Stimulated activated naive CD4-positive, alpha-beta T cell treated with Interleukin-2 at 50 U/mL for 16 hours (primary cell): Measurements from ENCODE around the gene RAB26.

ENCODE experiments used
- DNase-seq: peaks from one replicate; lab custom pipeline; 2025; lab: John Stamatoyannopoulos, UW

Gene RAB26

DNA sequence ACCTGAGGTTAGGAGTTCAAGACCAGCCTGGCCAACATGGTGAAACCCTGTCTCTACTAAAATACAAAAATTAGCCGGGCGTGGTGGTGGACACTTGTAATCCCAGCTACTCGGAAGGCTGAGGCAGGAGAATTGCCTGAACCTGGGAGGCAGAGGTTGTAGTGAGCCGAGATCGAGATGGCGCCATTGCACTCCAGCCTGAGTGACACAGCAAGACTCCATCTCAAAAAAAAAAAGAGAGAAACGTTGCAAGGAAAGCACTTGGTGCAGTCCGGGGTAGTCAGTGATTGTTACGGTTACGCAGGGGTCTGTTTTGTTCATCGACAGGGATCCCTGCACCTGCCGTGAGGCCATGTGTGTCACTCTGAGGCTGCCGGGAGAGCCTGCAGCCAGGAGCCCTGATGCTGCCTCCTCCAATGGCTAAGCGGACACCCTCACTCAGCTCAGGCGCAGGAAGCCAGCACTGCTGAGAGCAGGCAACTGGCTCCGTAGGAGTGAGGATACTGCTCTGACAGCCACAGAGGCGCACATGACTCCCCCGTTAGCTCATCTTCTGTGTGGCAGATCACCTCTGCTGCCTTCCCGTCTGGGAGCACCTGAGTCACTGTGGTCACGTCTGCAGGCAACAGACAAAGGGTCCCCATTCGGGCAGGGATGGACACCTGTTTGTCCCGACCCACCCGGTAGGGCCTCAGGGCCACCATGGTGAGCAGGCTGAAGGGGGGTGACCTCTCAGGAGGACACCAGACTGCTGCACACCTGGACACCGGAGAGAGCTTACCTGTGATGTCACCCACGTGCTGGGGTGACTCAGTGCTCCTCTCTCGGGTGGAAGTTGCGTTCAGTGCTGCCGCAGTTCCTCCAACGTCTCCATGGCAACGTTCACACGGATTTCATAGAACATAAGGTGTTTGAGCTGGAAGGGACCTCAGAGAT, 5.2 kb upstream of the RAB26 start:
- no peak for DNase-seq

- DNase-seq, result no peak
Observed at GRCh38 chr16:2143878-2144485, 4.4 kb upstream of the RAB26 start.

DNA sequence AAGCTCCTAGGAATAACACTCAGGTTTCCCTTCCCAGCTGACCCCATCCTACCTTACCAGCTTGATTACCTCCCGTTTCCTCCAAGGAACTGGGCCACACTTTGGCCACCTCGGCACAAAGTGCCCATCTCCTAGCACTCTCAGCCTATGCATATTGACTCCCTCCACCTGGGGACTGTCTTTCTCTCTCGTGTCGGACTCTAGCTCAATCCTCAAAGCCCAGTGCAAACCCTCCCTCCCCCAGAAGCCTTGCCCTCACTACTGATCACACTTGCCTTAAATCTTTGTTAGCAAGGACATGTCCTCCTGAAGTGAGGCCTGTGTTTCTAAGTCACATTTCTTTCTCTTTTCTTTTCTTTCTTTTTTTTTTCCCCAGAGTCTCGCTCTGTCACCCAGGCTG, 2.6 kb upstream of the RAB26 start:
- no peak for DNase-seq

DNA sequence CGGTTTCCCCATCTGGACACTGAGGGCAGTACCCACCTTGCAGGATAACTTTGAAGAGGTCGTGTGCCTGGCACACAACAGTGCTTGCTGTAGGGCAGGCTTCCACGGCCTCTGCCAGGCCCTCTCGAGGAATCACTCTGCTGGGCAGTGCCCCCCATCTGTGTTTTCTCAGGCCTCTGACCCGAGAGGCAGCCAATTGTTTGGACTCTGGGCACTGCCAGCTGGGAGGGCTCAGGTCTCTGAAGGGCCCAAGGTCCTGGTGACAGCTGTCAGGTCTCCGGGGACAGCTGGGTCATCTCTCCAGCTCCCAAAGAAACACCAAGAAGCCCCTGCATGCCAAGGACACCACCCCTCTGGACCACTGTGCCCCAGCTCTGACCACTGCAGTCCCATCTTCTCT, 1.0 kb upstream of the RAB26 start:
- no peak for DNase-seq

GRCh38 chr16:2148714-2149629, 547 bp downstream of the RAB26 start:
- DNase-seq, result no peak

GRCh38 chr16:2149630-2150417, 1.4 kb downstream of the RAB26 start:
- no peak for DNase-seq

DNA sequence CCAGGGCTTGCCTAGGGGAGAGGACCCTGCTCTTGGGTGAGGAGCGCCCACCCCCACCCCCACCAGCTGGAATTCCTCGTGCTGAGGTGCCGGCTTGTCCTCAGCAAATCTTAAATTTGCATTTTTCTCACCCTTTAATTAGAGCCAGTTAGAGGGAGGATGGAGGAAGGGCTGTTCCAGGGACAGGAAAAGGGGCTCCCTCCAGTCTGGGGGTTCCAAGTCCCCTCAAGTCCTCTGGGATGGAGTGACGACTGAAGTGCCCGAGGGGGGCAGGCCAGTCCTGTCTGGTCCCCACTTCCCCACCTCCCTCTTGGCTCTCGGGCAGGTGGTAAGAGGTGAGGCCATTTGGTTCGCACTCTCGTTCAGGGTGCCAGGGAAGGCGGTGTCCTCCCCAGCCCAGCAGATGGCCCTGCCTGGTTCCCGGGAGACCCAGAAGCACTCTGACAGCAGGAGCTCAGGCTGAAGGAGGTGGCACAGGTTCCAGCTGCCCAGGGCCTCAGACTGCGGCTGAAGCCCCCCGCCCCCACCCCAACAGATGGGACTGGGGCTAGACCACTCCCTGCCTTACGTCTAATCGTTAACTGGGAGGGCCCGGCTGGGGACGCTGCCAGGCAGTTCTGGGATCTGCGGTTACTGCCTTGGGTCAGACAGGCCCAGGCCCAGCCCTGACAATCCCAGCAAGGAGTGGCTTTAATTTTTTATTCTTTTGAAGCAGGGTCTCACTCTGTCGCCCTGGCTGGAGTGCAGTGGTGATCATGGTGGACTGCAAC, 2.2 kb downstream of the RAB26 start:
- no peak for DNase-seq

- DNase-seq, result no peak
Observed at GRCh38 chr16:2151188-2152091, 3.0 kb downstream of the RAB26 start.

DNA sequence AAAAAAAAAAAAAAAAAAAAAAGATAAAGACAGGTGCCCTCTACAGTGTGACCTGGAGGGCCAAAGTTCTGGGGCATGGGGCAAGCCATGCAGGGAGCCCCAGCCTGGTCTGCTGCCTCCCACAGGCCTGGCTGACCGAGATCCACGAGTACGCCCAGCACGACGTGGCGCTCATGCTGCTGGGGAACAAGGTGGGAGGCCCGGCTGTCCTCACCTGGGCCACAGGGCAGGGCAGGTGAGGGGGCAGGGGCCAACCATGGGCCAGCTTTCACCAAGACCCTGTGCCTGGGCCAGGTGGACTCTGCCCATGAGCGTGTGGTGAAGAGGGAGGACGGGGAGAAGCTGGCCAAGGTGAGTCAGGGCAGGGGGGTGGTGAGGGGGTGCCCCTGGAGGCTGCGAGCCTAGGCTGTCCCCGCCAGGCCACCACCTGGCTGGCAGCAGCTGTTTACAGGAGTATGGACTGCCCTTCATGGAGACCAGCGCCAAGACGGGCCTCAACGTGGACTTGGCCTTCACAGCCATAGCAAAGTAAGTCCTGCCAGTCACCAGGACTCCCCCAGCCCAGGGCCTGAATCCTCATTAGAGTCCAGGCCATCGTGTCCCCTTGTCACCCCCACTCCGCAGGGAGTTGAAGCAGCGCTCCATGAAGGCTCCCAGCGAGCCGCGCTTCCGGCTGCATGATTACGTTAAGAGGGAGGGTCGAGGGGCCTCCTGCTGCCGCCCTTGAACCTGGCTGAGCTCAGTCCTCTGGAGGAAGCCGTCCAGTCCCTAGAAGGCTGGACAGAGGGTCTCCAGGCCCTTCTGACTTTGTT, 4.5 kb downstream of the RAB26 start:
- peak; percentile 38 for DNase-seq

GRCh38 chr16:2154533-2155090, 6.2 kb downstream of the RAB26 start:
- DNase-seq, result peak; percentile 22

- DNase-seq, result peak; percentile 100
Observed at GRCh38 chr16:2155091-2155950, 6.9 kb downstream of the RAB26 start, which contains the start of gene TRAF7. Gene TRAF7 (plus strand): TSS chr16:2155782. CDS start chr16:2163921, 8,139 bp downstream.

- DNase-seq, result no peak
Observed at GRCh38 chr16:2155977-2156848, 7.8 kb downstream of the RAB26 start.

DNA sequence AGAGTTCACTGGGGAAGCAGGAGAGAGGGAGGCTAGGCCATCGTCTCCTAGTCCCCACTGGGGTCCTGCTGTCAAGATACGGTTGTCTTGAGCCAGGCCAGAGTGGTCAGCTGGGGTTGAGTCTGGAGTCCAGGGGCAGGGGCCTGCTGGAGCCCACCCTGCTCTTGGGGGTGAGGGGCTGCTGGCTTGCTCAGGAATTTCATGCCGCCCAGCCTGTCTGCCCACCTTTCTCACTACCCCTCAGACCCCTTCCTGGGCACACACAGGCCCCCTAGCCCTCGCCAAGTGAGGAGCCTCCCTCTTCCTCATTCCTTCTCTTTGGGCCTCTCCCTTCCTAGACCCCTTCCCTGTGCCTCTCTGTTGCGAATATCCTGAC, 8.4 kb downstream of the RAB26 start:
- no peak for DNase-seq

- DNase-seq, result no peak
Observed at GRCh38 chr16:2157480-2158261, 9.2 kb downstream of the RAB26 start.

GRCh38 chr16:2158262-2158638, 9.8 kb downstream of the RAB26 start:
- no peak for DNase-seq
